DND-41 (cell line): Measurements from ENCODE around the gene SIT1.

ENCODE experiments used
- ATAC-seq: fragments of 200-7000 bp; cut with Tn5 transposase; 3 replicates; pipeline ENCODE4 v1.9.1; 2021; ENCODE audit warnings: low read depth; ENCODE audit not compliant: insufficient read depth
- DNase-seq: peaks from one replicate; pipeline ENCODE4 v3.0.0-alpha.2; 2020
- H2AFZ ChIP-seq: 2 replicates; pipeline ENCODE4 v1.6.0; 2012; ENCODE audit warnings: low read depth, low read length
- H3K27ac ChIP-seq: 2 replicates; pipeline ENCODE4 v1.5.1; 2012; ENCODE audit warnings: low read length, inconsistent platforms
- H3K27me3 ChIP-seq: fragments of 200-600 bp; sonication (generic); 2 replicates; pipeline ENCODE4 v1.6.0; 2012; ENCODE audit warnings: low read length, mild to moderate bottlenecking, inconsistent platforms; ENCODE audit not compliant: insufficient read depth, poor library complexity
- H3K36me3 ChIP-seq: 2 replicates; pipeline ENCODE4 v1.5.1; 2012; ENCODE audit warnings: low read length, inconsistent platforms; ENCODE audit not compliant: insufficient read depth
- H3K4me1 ChIP-seq: 2 replicates; pipeline ENCODE4 v1.5.1; 2012; ENCODE audit warnings: mild to moderate bottlenecking, low read length; ENCODE audit not compliant: insufficient read depth
- H3K4me2 ChIP-seq: 2 replicates; pipeline ENCODE4 v1.6.0; 2012; ENCODE audit warnings: mild to moderate bottlenecking, moderate library complexity, low read length, inconsistent platforms; ENCODE audit not compliant: insufficient read depth
- H3K4me3 ChIP-seq, 2 experiments: fragments of 200-600 bp in 1 of 2; shearing (Covaris generic) in 1 of 2; 2 replicates each; pipeline ENCODE4 v1.5.1; 2012 to 2016; ENCODE audit warnings: inconsistent platforms in 2 of 2, low read length in 2 of 2, mild to moderate bottlenecking in 2 of 2, low read depth in 1 of 2, moderate library complexity in 1 of 2
- H3K79me2 ChIP-seq: 2 replicates; pipeline ENCODE4 v1.6.0; 2012; ENCODE audit warnings: low read length, inconsistent platforms; ENCODE audit not compliant: insufficient read depth
- H3K9ac ChIP-seq: 2 replicates; pipeline ENCODE4 v1.6.0; 2012; ENCODE audit warnings: low read depth, mild to moderate bottlenecking, inconsistent platforms, low read length, moderate library complexity
- H3K9me3 ChIP-seq: 2 replicates; pipeline ENCODE4 v1.5.1; 2012; ENCODE audit warnings: low read length, moderate library complexity, mild to moderate bottlenecking, inconsistent platforms; ENCODE audit not compliant: insufficient read depth, severe bottlenecking
- H4K20me1 ChIP-seq: 2 replicates; pipeline ENCODE4 v1.6.0; 2012; ENCODE audit warnings: low read length; ENCODE audit not compliant: insufficient read depth
- CTCF ChIP-seq: IDR thresholded peaks from 2 replicates; pipeline ENCODE4 v1.5.1; 2012; ENCODE audit warnings: borderline replicate concordance, low read length, moderate library complexity, mild to moderate bottlenecking; ENCODE audit not compliant: poor library complexity, severe bottlenecking; ENCODE audit errors: extremely low read depth
- EZH2 ChIP-seq: IDR thresholded peaks from 3 replicates; pipeline ENCODE4 v1.6.1; 2012; ENCODE audit warnings: borderline replicate concordance, low read depth, mild to moderate bottlenecking, moderate library complexity, low read length, inconsistent platforms; ENCODE audit not compliant: severe bottlenecking

The SIT1 gene

DNA sequence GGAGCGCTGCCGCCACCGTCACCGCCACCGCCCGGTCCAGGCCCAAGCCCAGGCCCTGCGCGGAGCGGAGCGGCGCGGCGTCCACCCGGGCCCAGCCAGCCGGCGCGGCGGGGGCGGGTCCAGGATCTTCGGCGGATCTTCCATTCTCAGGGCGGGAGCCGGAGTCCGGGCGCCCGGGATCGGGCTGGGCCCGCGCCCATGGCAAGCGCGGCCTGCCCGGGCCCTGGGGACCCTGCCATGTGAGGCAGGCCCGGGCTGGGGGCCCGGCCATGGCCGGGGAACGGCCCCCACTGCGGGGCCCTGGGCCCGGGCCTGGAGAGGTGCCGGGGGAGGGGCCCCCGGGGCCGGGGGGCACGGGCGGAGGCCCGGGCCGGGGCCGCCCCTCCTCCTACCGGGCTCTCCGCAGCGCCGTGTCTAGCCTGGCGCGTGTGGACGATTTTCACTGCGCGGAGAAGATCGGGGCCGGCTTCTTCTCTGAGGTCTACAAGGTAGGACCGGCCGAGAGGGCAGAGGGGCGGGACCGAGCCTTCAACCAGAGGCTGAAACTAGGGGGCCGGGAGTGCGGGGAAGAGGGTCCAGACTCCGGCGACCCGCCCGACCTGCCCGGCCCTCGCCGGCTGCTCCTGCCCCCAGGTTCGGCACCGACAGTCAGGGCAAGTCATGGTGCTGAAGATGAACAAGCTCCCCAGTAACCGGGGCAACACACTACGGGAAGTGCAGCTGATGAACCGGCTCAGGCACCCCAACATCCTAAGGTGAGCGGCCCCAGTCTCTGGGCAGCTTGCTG is 45.2 kb downstream of the SIT1 start:
- TF ChIP-seq EZH2 (no peak), CTCF (no peak)
- no peaks in the 10 kb centered on the region for H3K9me3 ChIP-seq
- H3K4me2 ChIP-seq = peak overlapping the region; percentile 91
- peaks cover 39% of the 10 kb centered on the region for H3K36me3 ChIP-seq
- peaks cover 51% of the 10 kb centered on the region for H3K4me1 ChIP-seq
- H3K79me2 ChIP-seq = peaks cover 54% of the 10 kb centered on the region
- H3K27ac ChIP-seq = peak overlapping the region; percentile 75
- ATAC-seq (no peak), DNase-seq (peak; percentile 35)
- 0 out of 2 replicates have a peak overlapping the region, but pooled peaks have one; percentile 25 for H2AFZ ChIP-seq
- H3K27me3 ChIP-seq = no peaks in the 10 kb centered on the region
- peaks cover 16% of the 10 kb centered on the region for H4K20me1 ChIP-seq
- H3K9ac ChIP-seq = peak overlapping the region; percentile 71
- peak overlapping the region; percentile 71 to 92; a peak in 3 of 4 replicates for H3K4me3 ChIP-seq

DNA sequence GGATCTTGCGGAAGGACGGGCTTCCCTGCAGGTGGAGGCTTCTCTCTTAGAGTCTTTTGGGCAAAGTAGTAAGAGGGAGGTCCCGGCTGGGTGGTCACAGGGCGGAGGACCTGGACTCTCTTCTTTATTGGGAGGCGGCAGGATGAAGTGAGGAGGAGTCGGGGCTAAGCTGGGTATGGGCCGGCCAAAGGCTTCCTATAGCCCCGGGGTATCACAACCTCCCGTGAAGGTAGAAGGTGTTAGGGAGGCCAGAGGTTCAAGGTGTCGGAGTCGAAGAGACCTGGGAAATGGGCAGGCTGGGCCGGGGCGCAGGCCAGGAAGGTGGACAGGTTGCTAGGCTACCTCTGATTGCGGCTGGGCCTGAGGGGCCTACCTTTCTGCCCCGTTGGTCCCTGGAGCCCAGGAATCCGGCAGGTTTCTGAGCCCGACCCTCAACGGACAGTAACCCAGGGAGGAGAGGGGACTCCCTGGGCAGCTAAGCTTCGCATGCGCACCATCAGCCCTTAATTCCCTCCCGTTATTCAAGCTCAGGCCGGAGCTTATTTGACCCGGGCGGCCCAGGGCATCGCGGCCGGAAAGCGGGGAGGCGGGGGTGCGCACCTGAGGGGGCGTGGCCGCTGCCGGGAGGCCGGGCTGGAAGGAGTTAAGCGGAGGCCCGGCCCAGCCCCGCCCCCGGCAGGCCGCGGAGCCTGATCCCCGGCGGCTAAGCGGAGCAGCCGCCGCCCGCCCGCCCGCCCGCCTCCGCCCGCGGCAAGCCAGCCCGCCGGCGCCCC is 46.0 kb downstream of the SIT1 start, which contains the start of gene TESK1:
TSS of gene TESK1 (plus strand) at position 685 of the 773 bp plus-strand sequence. CDS start 358 bp downstream, outside the sequence.
- peaks cover 16% of the 10 kb centered on the region for H4K20me1 ChIP-seq
- peaks cover 49% of the 10 kb centered on the region for H3K4me1 ChIP-seq
- H3K27me3 ChIP-seq = no peaks in the 10 kb centered on the region
- H3K9ac ChIP-seq = peak within 1 kb of the TSS; percentile 71
- H3K27ac ChIP-seq = peak within 1 kb of the TSS; percentile 81
- H3K79me2 ChIP-seq = peaks cover 54% of the 10 kb centered on the region
- peak within 1 kb of the TSS; percentile 84 for H2AFZ ChIP-seq
- DNase-seq (peak; percentile 77), ATAC-seq (peak; percentile 31)
- peak within 1 kb of the TSS; percentile 91 for H3K4me2 ChIP-seq
- TF ChIP-seq CTCF (no peak), EZH2 (no peak)
- peak within 1 kb of the TSS; percentile 71 to 92; a peak in 3 of 4 replicates for H3K4me3 ChIP-seq
- no peaks in the 10 kb centered on the region for H3K9me3 ChIP-seq
- peaks cover 32% of the 10 kb centered on the region for H3K36me3 ChIP-seq

DNA sequence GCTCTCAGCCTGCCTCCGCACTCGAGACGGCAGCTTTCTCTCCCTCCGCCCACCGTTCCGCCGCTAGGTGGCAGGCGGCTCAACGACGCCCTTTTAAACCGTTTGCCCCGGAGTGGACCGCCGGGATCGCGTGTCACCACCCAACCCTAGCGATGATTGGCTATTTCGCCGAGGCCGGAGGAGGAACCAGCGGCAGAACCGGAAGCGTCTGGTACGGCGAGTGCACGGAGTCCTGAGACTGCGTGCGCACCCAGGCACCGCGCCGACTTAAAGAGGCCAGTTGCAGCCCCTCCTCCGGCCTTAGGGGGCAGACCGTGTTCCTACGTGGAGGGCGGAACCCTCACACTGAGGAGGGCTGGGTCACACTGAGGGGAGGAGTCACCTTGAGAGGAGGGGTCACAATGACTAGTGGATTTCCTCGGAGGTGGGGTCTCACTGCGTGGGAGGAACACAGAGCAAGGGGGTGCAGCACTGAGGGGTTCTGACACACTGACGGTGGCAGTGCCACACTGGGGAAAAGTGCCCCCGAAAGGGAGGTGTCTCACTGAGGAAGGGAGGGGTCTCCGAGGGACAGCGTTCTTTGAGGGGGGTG is 46.6 kb downstream of the SIT1 start:
- TF ChIP-seq EZH2 (no peak), CTCF (peak; percentile 79)
- Histone ChIP-seq H2AFZ (peak overlapping the region; percentile 88), H3K4me1 (peaks cover 49% of the 10 kb centered on the region), H3K36me3 (peaks cover 25% of the 10 kb centered on the region), H3K27me3 (no peaks in the 10 kb centered on the region), H3K4me3 (peak overlapping the region; percentile 31 to 92; a peak in 3 of 4 replicates), H3K9ac (peak overlapping the region; percentile 71), H3K27ac (peak overlapping the region; percentile 83), H3K4me2 (peak overlapping the region; percentile 91), H3K9me3 (no peaks in the 10 kb centered on the region), H3K79me2 (peaks cover 54% of the 10 kb centered on the region), H4K20me1 (peaks cover 16% of the 10 kb centered on the region)
- peak; percentile 84 for ATAC-seq
- peak; percentile 99 for DNase-seq
